Left ventricle myocardium inferior (tissue), 1 donor: Measurements from ENCODE around the gene RNF41. TPM values are rescaled to one million over a fixed set of nuclear protein-coding genes. Genes with fewer than 3 reads are reported as not detected.

Experiments
- DNase-seq: peaks from one replicate; pipeline ENCODE4 v3.0.0-alpha.2; 2020
- H3K27ac ChIP-seq: fragments of 200-600 bp; replicated peaks from 2 replicates; pipeline ENCODE4 v1.8.0; 2021
- H3K27me3 ChIP-seq: fragments of 200-600 bp; 2 replicates; pipeline ENCODE4 v1.8.0; 2021; ENCODE audit warnings: low read depth
- H3K36me3 ChIP-seq: fragments of 200-600 bp; 2 replicates; pipeline ENCODE4 v1.8.0; 2021
- H3K4me1 ChIP-seq: fragments of 200-600 bp; 2 replicates; pipeline ENCODE4 v1.8.0; 2021
- H3K4me3 ChIP-seq: fragments of 200-600 bp; 2 replicates; pipeline ENCODE4 v1.8.0; 2021; ENCODE audit warnings: mild to moderate bottlenecking, moderate library complexity
- H3K9me3 ChIP-seq: fragments of 200-600 bp; replicated peaks from 2 replicates; pipeline ENCODE4 v1.8.0; 2021
- intact Hi-C: fragments of 100-400 bp; cut with micrococcal nuclease; formaldehyde crosslinking; loops from one replicate; pipeline ENCODE4 v1.11.0; 2022
- total RNA-seq: library from RNA; stranded (reverse); fragmentation: NEBNext Ultra II Directional; extraction: Animal tissue kit (Norgen Biotek cat#: 25700); gene quantifications from one replicate; pipeline ENCODE4 v1.2.1, GENCODE V29; 2021
- TF ChIP-seq, protein P1 (sequence below): fragments of 200-600 bp; IDR thresholded peaks from 2 replicates; pipeline ENCODE4 v1.8.0; 2021; ENCODE audit warnings: antibody characterized with exemption, mild to moderate bottlenecking, borderline replicate concordance
- donor health status: DM: no; HTN: yes; CAD: no; lungs with severe emphysema.

RNF41 gene
- total RNA-seq, 1 donor from 2014 or later: 51.4 TPM

DNA sequence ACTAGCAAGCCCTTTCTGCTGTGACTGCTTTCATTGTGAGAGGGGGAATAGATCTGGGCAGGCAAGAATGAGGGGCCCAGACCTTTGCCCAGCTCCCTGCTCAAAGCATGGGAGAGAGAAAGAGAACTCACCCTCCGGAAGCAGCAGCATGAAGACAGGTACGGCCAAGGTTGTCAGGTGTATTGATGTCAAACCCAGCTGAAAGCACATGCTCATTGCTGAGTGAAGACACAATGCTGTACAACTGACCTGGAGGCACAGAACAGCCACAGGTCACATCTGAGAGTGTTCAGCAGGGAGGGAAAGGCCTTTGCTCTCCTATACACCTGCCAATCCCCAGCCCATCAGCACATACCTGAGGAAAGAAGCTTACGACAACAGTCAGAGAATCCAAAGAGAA, 30.9 kb upstream of the RNF41 start:
- no peak for DNase-seq
- intact Hi-C loops: no loop called here
- H3K4me1 ChIP-seq: peaks cover 21% of the 10 kb centered on the region
- H3K27me3 ChIP-seq: no peaks in the 10 kb centered on the region
- TF ChIP-seq, protein P1, sequence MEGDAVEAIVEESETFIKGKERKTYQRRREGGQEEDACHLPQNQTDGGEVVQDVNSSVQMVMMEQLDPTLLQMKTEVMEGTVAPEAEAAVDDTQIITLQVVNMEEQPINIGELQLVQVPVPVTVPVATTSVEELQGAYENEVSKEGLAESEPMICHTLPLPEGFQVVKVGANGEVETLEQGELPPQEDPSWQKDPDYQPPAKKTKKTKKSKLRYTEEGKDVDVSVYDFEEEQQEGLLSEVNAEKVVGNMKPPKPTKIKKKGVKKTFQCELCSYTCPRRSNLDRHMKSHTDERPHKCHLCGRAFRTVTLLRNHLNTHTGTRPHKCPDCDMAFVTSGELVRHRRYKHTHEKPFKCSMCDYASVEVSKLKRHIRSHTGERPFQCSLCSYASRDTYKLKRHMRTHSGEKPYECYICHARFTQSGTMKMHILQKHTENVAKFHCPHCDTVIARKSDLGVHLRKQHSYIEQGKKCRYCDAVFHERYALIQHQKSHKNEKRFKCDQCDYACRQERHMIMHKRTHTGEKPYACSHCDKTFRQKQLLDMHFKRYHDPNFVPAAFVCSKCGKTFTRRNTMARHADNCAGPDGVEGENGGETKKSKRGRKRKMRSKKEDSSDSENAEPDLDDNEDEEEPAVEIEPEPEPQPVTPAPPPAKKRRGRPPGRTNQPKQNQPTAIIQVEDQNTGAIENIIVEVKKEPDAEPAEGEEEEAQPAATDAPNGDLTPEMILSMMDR: no peak
- no peak overlapping the region for H3K4me3 ChIP-seq
- no peak overlapping the region for H3K27ac ChIP-seq
- no peaks in the 10 kb centered on the region for H3K9me3 ChIP-seq
- H3K36me3 ChIP-seq: peaks cover 91% of the 10 kb centered on the region

DNA sequence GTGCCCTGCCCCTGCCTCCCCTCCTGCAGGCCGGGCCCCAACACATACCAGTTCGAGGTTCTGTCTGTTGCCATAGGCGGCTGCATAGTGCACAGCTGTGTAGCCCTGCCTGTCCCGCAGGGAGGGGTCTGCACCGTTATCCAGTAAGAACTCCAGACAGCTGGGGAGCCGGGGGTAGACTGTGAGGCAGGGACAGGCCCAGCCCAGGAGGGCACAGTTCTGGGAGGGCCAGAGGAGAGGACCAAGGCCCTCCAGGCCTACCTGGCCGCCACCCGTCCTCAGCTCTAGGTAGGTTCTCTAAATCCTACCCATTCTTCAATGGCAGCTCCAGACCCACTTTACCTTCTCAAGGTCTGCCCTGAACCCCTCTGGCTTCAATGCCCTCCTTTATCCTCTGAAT, 27.0 kb upstream of the RNF41 start:
- Histone ChIP-seq H3K4me3 (no peak overlapping the region), H3K27ac (no peak overlapping the region), H3K9me3 (no peaks in the 10 kb centered on the region), H3K27me3 (no peaks in the 10 kb centered on the region), H3K36me3 (peaks cover 100% of the 10 kb centered on the region), H3K4me1 (peaks cover 16% of the 10 kb centered on the region)
- no peak for DNase-seq
- TF ChIP-seq, protein P1: no peak
- intact Hi-C loops: no loop called here

DNA sequence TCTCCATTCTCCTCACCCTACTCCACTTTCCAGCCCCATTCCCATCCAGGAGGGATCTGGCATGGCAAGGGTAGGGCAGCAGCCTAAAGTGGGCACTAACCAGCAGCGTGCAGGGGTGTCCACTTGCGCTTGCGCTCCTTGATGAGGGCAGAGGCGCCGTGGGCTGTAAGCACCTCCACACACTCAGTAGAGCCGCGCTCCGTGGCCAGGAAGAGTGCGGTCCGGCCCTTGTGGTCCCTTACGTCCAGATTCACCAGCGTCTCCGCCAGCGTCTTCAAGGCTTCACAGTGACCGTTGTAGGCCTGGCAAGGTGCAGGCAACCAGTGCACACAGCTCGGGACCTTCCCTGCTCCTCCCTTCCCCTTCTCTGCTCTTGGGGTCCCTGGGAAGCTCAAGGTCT, 26.2 kb upstream of the RNF41 start:
- H3K4me3 ChIP-seq: no peak overlapping the region
- peaks cover 100% of the 10 kb centered on the region for H3K36me3 ChIP-seq
- no peaks in the 10 kb centered on the region for H3K27me3 ChIP-seq
- peaks cover 20% of the 10 kb centered on the region for H3K4me1 ChIP-seq
- TF ChIP-seq, protein P1: no peak
- no peaks in the 10 kb centered on the region for H3K9me3 ChIP-seq
- intact Hi-C loops: no loop called here
- no peak for DNase-seq
- no peak overlapping the region for H3K27ac ChIP-seq

DNA sequence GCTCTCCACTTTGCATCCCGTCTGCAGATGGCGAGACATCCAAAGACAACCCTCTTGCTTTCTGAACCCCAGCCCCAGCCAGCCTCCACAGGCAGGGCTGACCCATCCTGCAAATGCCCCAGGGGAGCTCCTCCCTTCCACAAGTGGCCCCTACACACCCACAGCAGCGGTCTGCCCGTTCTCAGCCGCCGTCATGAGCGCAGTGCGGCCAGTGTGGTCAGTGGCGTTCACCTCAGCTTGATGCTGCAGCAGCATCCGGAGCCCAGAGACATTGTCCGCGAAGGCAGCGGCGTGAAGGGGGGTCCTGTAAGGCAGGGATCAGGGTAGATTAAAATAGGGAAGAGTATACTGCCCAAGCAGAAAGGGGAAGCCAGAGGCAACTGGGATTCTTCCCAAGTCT, 22.8 kb upstream of the RNF41 start:
- DNase-seq: no peak
- Histone ChIP-seq H3K36me3 (peaks cover 99% of the 10 kb centered on the region), H3K27ac (peak overlapping the region; percentile 11), H3K4me3 (no peak overlapping the region), H3K27me3 (no peaks in the 10 kb centered on the region), H3K4me1 (peaks cover 20% of the 10 kb centered on the region), H3K9me3 (no peaks in the 10 kb centered on the region)
- intact Hi-C loops: no loop called here
- TF ChIP-seq, protein P1: no peak

DNA sequence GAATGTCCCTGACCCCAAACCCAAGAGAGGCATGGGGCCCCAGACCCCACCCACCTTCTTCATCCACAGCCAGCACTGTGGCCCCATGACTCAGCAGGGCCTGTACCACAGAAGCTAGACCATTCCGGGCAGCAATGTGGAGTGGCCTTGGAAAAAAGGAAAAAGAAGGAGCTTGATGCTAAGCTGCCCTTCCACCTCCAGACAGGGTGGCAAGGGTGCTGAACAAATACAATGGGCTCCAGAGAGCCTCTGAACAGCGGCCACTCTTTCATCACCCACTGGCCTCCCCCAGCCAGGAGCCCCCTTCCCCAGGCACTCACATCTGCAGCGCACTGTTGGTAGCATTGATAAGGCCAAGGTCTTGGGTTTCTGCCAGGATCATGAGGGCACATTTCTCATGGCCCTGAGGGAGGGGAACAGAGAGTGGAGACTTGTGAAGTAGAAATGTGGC, 22.0 kb upstream of the RNF41 start:
- TF ChIP-seq, protein P1: no peak
- intact Hi-C loops: no loop called here
- Histone ChIP-seq H3K9me3 (no peaks in the 10 kb centered on the region), H3K27ac (peak overlapping the region; percentile 11), H3K27me3 (no peaks in the 10 kb centered on the region), H3K4me3 (no peak overlapping the region), H3K36me3 (peaks cover 96% of the 10 kb centered on the region), H3K4me1 (peaks cover 20% of the 10 kb centered on the region)
- DNase-seq: no peak

DNA sequence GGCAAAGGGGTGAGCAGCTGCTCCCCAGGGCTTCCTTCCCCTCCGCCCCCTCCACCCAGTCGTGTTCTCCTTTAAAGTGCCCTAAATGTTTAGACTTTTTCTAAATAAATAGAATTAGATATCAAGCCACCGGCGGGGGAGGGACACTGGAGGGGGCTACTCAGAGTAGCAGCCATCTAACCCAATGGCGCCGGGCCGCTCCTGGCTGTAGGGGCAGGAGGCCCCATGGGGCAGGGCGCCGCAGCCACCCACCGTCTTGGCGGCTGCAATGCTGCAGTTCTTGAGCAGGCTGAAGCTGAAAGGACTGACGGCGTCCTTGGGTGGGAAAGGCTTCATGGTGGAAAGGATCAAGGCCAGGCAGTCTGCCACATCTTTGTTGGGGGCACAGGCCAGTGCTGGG, 21.3 kb upstream of the RNF41 start:
- intact Hi-C loops: no loop called here
- no peak for DNase-seq

More for the DNA sequence above, 21.3 kb upstream of the RNF41 start:
- Histone ChIP-seq H3K4me3 (no peak overlapping the region), H3K36me3 (peaks cover 88% of the 10 kb centered on the region), H3K4me1 (peaks cover 20% of the 10 kb centered on the region), H3K27ac (no peak overlapping the region), H3K27me3 (no peaks in the 10 kb centered on the region), H3K9me3 (no peaks in the 10 kb centered on the region)
- TF ChIP-seq, protein P1: no peak
